Epithelial cell of proximal tubule (primary cell): ENCODE data around the gene MAP7. TPM values are rescaled to one million over a fixed set of nuclear protein-coding genes. Genes with fewer than 3 reads are reported as not detected.

Experiments
- DNase-seq: peaks from one replicate; pipeline ENCODE4 v3.0.0-alpha.2; 2011; ENCODE audit warnings: low read depth
- H3K4me3 ChIP-seq: 2 replicates; pipeline ENCODE4 v1.5.1; 2011; ENCODE audit warnings: low read depth, mild to moderate bottlenecking, low read length
- total RNA-seq: library from RNA; depleted of rRNA; stranded (reverse); fragments of >200 nt; gene quantifications from 2 replicates; pipeline ENCODE4 v1.2.3, GENCODE V29; 2015
- TF ChIP-seq, protein P1 (sequence below): conservative IDR thresholded peaks from 2 replicates; pipeline ENCODE4 v1.5.1; 2012; ENCODE audit warnings: low read depth, mild to moderate bottlenecking, low read length

Gene MAP7
- total RNA-seq, 1 donor from 2014 or later: 16.1 TPM

DNA sequence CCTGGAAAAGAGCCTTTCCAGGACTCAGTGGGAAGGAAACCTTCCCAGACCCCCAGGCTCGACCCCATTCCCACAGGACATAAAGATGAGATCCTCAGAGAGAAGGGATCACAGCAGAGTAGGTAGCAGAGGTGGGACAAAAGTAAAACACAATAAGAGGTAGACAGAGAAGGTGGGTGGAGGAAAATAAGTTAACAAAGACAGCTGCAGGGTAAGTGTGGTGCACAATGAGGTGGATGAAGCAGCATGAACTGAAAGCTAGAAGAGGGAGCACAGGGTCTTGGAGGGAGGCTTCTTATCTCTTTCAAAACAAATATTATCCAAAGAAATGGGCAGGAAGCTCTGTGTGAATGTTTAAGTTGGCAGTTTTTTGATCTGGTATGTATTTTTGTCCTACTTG is 14.0 kb upstream of the MAP7 start:
- no peak for DNase-seq
- no peak overlapping the region for H3K4me3 ChIP-seq
- TF ChIP-seq, protein P1, sequence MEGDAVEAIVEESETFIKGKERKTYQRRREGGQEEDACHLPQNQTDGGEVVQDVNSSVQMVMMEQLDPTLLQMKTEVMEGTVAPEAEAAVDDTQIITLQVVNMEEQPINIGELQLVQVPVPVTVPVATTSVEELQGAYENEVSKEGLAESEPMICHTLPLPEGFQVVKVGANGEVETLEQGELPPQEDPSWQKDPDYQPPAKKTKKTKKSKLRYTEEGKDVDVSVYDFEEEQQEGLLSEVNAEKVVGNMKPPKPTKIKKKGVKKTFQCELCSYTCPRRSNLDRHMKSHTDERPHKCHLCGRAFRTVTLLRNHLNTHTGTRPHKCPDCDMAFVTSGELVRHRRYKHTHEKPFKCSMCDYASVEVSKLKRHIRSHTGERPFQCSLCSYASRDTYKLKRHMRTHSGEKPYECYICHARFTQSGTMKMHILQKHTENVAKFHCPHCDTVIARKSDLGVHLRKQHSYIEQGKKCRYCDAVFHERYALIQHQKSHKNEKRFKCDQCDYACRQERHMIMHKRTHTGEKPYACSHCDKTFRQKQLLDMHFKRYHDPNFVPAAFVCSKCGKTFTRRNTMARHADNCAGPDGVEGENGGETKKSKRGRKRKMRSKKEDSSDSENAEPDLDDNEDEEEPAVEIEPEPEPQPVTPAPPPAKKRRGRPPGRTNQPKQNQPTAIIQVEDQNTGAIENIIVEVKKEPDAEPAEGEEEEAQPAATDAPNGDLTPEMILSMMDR: no peak

GRCh38 chr6:136563386-136564152 is 13.3 kb upstream of the MAP7 start:
- no peak overlapping the region for H3K4me3 ChIP-seq
- TF ChIP-seq, protein P1: no peak
- DNase-seq: no peak

DNA sequence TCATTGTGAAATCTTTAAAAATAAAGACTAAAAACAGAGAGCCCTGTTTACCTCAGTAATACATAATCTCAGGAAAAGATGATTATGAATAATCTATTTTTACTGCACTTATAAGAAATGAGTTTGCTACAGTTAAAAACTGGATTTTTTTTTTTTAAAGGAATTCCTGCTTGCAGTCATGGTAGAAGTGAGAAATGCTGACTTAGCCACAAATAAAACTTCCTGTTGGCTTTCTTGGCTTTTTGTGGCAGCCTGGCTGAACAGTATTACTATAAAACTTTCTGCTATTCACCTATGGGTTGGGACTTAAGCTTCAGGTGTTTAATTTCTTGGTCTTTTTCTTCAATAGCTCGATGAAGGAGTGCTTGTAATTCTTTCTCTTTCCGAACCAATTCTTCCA is 12.0 kb upstream of the MAP7 start:
- TF ChIP-seq, protein P1: no peak
- H3K4me3 ChIP-seq: no peak overlapping the region
- DNase-seq: no peak

DNA sequence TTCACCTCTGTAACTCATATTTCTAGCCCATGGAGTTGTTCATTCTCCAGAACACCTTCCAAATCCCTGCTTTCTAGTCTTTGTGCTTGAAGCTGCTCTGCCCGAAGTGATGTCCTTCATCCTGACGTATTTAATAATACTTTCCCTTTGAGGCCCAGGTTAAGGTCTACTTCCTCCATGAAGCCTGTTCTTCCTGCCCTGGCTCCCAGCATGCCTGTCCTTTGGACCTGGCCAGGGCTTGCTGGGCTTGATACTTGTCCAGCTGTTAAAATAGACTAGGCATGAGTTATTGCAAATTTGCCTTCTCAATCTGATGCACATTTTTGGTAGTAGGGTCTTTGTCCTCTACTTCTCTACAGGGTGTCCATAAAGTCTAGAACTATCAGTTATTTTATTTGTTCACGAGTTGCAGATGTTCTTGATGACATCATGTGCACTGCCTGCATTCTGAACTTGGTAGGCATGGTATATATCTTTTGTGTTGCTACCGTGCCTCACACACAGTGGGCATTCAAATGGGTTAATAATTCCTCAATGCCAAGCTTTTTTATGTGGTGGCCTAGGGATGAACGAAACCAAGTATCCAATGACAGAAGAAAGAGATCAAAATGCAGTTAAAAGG is 3.1 kb upstream of the MAP7 start:
- TF ChIP-seq, protein P1: no peak
- no peak for DNase-seq
- H3K4me3 ChIP-seq: no peak overlapping the region

GRCh38 chr6:136552054-136552453 is 1.8 kb upstream of the MAP7 start:
- TF ChIP-seq, protein P1: no peak
- no peak for DNase-seq
- no peak overlapping the region for H3K4me3 ChIP-seq

- TF ChIP-seq, protein P1: no peak
- H3K4me3 ChIP-seq: peak overlapping the region; percentile 93
- no peak for DNase-seq
Measured at GRCh38 chr6:136551103-136551502, 881 bp upstream of the MAP7 start.

DNA sequence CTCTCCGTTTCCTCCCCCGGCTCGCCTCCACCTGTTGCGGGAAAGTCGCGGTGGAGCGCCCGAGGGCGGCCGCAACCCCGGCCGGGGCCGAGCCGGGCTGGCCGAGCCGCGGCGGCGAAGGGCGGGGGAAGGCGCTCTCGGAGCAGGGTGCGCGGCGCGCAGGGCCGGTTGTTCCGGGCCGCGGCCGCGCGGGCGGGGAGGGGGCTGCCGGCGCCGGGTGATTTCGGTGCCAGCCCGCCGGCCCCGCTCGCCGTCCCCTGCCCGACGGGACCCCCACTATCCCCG is 235 bp downstream of the MAP7 start:
- no peak for DNase-seq
- TF ChIP-seq, protein P1: no peak
- H3K4me3 ChIP-seq: peak overlapping the region; percentile 93
